Activated T-helper 1 cell treated with anti-CD3 and anti-CD28 coated beads, Interleukin-2, amount 50 U/mL, for 16 hours (primary cell): ENCODE data around the gene ACER3.
"Not testable (repeated sequence)": the region's sequence is repeated elsewhere in the genome, so short reads cannot be mapped to it uniquely, and the experiment has no call there.

Source experiments
- DNase-seq, 2 donors: peaks; one replicate each; pipeline ENCODE4 v3.0.0-alpha.2; 2020; ENCODE audit warnings: low read depth in 1 of 2, low spot score in 1 of 2

Gene ACER3

DNA sequence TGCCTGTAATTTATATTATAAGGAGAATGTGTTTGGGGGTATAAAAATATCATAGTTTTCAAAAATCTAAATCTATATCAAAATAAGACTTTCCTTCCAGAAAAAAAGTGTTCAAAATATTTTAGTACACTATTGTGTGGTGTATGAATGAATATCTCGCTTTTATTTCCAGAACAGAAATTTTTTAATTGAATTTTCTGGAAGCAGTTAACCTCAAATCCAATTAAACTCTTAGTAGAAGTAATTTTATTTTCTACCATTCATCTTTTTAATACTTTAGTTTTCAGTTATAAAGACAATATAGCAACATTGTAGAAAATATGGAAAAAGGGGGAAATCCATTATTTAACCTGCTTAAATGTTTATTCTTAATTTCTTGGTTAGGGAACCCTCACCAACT is 58.7 kb downstream of the ACER3 start:
- no peak for DNase-seq

DNA sequence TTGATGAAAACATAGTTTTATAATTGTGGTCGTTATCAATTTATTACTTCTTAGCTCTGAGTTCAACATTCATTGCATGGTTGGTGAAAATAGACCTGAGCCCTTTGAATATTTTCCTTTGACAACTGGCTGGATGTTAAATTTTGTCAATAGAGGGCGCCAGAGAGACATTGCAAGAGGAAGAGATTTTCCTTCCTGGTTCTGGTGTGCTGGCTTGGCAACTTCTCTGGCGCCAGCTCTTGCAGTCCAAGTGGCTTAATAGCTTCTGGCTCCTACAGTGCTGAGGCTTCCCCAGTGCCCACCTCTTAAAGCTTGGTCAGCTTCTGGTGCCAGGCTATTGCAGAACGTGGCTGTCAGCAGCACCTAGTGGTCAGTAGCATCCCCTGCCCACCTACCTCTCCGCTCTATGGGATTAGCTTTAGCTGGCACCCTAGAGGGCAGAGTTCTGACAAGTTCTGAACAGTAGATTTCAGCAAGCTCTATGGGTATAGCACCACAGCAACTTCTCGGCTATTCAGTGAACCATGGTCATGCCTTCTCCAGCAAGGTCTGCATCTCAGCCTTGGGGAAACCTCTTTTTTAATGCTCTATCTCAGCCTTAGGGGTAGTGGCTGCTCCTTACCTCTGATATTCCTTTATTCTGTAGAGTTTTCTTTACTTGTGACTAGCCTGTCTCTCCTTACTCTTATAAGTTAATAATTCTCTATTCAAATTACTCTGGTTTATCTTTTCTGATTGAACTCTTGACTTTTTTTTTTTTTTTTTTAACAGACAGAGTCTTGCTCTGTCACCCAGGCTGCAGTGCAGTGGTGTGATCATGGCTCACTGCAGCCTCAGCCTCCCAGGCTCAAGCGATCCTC is 59.4 kb downstream of the ACER3 start:
- DNase-seq = peak; percentile 7 to 23

DNA sequence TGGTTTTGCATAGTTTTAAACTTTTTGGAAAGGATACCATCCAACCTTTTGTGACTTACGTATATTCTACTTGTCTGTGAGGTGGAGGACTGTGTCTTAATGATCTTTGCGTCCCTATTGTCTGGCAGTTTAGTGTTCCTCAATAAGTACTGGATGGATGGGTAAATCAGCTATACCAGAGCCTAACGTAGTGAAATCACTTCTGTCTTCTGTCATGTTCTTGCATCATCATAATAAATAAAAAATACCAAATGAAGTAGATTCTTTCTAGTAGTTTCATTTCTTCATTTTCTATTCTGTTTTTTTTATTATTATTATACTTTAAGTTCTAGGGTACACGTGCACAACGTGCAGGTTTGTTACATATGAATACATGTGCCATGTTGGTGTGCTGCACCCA is 66.4 kb downstream of the ACER3 start:
- no peak for DNase-seq

DNA sequence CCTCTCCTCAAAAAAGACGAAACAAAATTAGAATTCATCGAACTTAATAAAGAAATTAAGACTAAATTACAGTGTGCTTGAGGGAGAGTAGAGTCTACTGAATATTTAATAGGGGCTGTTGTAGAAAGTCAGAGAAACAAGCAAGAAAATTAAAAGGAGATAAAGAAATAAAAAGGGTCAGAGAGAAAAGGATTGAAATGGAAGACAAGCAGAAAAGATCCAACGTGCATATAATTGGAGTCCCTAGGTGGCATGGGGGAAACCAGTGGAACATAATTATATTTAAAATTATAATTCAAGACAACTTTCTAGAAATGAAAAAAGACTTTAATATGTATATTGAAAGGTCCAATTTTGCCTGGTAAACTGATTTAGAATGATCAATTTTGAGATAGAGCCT is 74.3 kb downstream of the ACER3 start:
- no peak for DNase-seq

DNA sequence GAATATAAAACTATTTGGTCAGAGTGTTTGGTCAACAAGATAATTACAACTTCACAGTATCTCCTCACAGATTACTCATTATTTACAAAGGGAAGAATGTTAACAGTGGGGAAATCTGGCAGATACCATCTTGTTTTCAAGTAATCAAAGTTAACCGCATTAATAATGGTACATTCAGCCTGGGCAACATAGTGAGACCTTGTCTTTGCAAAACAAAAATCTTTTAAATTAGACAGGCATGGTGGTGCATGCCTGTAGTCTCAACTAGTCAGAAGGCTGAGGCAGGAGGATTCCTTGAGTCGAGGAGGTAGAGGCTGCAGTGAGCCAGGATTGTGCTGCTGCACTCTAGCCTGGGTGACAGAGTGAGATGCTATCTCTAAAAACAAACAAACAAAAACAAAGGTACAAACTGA is 78.5 kb downstream of the ACER3 start:
- no peak for DNase-seq

DNA sequence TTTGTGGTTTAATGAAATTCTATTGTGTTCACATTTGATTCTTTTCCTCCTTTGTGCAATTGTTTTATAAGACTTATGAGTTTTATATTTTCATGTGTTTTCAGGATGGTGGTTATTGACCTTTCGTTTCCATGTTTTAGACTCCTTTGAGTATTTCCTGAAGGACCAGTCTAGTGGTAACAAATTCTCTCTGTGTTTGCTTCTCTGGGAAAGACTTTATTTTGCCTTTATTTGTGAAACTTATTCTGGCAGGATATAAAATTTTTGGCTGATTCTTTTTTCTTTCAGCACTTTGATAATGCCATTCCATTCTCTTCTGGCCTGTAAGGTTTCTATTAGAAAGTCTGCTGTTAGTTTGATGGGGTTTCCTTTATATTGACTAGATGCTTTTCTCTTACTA is 83.5 kb downstream of the ACER3 start:
- DNase-seq = no peak

DNA sequence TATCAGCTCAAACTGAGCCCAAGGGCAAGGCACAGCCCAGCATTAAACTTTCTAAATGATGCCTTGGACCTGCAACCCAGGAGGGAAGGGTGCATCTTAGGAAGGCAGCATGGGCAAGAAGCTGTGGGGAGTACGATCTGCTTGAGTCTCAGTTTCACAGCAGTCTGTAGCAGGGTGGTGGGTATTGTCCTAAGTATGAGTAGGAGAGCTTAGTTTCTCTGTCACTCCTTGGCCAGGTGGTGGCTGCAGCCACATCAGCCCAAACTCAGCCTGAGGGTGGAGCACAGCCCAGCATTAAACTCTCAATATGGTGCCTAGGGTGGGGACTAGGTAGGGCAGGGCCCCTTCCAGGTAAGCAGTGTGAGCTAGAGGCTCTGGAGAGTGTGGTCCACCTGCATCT is 85.5 kb downstream of the ACER3 start:
- no peak for DNase-seq

DNA sequence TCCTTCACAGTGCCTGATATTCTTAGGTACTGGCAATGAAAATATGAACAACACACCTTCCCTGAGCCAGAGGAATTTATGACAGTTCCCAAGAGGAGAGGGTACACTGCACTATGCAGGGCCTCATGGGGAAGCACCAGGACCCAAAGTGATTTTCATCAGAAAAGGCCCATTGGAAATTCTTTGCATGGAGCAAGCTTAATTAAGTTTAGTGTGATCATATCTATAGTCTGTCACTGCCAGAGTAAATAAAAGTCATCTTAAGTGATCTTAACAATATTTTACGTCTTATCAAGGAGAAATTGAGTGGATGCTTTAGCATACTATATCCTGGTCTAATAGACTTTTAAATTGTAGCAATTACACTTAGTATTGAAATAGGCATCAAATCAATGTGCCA is 86.5 kb downstream of the ACER3 start:
- DNase-seq = no peak

DNA sequence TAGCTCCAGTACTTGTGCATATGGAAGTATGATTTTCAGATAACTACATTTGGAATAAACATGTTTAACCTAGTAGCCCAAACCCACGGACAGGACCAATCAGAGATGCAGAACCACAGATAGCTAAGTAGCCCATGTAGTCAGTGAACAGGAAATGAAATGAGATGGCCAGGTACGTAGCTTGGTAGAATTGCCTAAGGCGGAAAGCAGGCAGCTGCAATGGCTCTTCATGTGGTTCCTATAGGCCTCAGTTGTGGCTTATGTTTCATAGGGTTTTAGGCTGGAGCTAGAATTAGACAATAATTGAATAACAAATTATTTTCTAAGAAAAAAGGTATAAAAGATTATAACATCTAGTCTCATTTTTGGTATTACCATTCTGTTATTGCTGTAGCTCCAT is 87.1 kb downstream of the ACER3 start:
- DNase-seq = no peak

DNA sequence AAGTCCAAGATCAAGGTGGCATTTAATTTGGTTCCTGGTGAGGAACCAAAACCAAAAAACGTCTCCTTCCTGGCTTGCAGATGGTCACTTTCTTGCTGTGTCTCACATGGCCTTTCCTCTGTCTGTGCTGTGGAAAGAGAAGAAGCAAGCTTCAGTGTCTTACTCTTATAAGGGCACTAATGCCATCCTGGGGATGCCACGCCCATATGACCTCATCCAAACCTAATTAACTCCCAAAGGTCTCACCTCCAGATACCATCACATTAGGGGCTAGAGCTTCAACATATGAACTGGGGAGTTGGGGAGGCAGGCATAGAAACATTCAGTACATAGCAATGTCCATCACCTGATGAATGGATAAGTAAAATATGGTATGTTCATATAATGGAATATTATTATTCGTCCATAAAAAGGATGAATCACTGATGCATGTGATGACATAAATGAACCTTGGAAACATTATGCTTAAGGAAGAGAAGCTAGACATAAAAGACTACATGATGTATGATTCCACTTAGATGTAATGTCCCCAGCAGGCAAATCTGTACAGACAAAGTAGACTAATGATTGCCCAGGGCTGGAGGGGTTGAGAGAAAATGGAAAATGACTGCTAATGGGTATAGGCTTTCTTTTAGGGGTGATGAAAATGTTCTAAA is 94.9 kb downstream of the ACER3 start:
- no peak for DNase-seq

DNA sequence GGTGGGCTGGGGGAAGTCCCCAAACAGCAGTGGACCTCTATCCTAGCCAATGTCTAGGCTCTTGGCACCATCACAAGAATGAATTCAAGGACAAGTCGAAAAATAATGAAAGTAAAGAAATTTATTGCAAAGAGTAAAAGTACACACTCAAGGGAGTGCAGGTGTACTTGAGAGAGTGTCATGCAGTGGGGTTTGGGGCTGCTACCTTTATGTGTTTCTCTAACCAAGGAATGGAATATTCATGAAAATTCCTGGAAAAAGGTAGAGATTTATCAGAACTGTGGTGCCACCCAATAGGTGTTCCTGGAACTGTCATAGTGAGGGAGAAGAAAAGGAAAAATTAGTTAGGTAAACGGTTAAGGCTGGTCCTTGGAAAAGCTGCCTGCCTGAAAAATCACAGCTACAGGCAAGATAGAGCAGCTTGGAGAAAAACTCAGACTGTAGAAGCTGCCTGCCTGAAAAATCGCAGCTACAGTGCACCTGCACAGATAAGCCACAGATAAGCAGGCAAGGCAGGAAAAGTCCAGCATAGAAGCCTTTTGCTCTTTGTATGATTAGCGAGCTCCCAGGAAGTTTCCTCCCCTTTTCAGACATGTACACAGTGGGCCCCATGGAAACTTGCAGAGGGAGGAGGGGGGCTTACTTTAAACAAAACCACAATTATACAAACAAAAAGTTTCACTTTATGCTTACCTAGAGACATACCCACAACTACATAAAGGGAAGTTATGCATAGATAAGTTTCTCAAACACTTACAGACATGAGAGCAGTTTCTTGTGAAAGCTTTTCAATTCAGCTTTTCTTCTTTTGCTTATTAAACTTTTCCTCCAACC is 102.1 kb downstream of the ACER3 start:
- no peak for DNase-seq

DNA sequence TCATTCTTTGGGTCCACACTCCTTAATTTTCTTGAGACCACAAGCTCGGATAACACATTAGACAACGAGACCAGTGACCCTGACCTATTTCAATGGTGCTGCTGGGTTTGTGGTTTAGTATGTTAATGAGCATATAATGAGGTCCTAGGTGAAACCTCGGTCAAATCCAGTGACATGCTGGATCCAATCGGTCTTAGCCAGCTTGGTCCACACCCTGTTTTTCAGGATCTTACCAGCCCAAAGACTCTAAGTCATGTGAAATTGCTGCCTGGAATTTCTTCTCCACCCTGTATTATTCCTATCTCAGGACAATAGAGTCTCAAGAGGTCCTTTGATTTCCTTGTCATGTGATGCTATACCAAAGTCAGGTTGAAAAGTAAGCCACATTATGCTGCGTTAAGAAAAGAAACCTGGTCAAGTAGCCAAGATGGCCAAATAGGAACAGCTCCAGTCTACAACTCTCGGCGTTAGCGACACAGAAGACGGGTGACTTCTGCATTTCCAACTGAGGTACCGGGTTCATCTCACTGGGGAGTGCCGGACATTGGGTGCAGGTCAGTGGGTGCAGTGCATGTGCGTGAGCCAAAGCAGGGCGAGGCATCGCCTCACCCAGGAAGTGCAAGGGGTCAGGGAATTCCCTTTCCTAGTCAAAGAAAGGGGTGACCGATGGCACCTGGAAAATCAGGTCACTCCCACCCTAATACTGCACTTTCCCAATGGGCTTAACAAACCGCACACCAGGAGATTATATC is 102.9 kb downstream of the ACER3 start:
- not testable (repeated sequence) for DNase-seq

DNA sequence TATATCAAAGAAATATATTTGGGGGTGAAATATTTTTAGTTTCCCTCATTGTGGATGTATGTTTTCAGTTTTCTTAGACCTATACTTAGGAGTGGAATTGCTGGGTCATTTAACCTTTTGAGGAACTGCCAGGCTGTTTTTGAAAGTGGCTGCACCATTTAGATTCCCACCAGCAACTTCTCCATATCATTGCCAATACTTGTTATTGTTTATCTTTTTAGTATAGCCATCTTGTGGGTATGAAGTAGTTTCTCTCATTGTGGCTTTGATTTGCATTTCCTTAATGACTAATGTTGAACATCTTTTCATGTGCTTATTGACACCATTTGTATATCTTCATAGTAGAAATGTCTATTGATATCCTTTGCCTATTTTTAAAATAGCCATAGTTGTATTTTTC is 111.3 kb downstream of the ACER3 start:
- DNase-seq = no peak

DNA sequence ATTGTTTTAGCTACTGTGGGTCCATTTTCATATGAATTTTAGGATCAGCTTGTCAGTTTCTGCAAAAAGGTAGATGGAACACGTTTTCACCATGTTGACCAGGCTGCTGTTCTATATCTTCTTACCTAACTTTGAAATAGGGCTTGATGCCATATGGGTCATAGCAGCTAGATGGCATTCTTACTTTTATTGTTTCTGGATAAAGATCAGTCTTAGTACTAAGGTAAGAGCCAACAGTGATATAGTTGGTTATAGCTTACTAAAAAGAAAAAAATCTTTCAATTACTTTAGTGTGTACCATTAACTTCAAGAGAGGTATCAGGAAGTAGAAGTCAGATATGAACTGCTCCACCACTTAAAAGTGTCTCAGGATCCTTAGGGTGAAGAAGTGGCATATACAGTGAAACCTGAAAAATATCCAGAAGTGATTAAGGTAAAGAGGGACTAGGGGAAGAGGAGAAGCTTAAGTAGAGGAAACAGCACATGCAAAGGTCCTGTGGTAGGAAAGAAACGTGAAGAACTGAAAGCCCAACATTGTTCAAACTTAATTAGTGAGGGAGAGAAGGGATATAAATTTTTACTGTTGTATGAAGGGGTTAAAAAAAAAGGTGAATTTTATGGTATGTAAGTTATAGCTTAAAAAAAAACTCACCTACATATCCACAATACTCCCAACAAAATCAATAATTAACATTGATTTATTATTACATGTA is 113.6 kb downstream of the ACER3 start:
- DNase-seq = no peak

DNA sequence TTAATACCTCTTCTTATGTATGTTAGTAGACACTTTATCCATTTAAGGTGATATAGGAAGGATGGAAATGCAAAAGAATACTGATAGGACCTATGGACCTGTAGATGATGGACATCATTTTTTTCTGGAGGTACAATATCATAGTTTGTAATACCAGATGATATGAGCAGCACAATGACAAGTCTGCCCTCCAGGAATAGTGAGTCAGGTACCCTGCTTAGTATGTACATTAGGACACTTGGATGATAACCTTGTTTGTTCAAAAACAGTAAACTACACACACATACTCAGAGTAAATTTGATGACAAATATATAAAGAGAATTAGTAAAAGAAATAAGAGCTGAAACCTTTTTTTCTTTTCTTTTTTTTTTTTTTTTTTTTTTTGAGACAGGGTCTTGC is 114.8 kb downstream of the ACER3 start:
- DNase-seq = no peak

DNA sequence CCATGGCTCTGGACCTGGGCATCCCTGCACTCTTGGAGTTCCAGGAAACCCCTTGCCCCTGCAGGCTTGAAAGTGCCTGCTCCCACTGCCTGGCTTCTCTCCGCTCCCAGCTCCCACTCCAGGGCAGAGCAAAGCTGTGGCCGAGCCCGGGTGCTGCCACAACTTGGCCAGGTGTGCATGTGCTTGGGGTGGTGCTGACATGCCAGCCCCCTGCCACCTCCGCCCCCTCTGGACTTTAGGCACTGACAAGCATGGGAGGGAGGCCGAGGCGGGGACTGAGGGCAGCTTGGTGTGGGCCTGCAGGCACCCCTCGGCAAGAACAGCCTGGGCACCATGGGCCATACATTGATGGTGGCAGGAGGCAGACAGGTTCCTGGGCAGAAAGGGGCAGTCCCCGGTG is 117.1 kb downstream of the ACER3 start:
- DNase-seq = no peak

DNA sequence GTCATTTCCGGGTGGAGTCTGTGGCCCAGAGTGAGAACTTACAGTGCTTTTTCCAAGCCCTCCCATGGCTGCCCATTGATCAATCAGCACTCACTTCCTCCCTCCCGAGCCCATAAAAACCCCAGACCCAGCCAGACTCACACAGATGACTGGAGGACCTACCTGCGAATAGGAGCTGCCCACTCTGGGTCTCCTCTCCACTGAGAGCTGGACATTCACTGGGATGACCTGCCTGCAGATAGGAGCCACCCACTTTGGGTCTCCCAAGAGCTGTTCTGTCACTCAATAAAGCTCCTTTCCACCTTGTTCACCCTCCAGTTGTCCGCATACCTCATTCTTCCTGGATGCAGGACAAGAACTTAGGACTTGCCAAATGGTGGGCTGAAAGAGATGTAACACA is 117.5 kb downstream of the ACER3 start:
- DNase-seq = no peak

DNA sequence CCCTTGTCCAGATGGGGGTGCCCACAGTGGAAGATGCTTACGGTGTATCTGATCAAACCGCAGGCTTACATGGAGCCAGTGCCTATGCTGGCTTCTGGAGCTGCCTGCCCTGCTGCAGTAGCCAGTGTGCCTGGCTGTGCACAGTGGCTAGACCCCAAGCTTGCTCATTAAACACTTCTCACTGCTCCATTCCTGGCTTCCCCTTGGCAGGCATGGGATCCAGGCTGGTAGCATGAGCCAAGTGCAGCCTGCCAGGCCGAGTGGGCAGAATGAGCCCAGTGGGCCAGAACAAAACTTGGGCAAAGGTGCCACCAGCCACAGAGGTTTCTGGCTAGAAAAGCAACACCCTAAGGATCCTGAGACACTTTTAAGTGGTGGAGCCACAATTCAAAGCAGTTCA is 118.1 kb downstream of the ACER3 start:
- DNase-seq = no peak

DNA sequence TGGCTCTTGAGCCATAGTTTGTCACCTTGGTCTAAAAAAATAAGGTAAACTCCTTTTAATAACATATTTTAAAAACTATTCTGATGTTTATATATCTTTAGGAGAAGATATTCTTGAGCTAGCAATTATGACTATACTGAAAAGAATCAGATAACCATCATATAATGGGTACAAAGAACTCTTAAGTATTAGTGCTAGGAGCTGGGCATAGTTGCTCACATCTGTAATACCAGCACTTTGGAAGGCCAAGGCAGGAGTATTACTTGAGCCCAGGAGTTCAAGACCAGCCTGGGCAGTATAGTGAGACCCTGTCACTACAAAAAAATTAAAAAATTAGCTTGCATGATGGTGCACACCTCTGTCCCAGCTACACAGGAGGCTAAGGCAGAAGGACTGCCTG is 119.5 kb downstream of the ACER3 start:
- no peak for DNase-seq

DNA sequence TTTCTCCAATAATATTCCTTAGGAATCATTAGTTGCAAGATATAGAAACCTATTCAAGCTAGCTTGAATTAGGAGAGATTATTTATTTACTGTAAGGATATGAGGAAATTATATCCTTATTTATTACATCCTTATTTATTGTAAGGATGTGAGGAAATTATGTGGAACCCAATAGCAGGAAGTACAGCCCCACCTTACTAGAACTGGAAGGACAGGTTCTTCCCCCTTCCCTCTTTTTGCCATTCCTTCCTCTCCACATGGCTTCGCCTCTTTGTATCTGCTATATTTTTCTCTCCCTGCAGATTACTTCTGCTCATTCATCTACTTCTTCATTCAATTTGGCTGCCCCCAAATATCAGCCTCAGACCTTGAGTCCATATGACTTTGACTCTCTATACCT is 124.0 kb downstream of the ACER3 start:
- no peak for DNase-seq

DNA sequence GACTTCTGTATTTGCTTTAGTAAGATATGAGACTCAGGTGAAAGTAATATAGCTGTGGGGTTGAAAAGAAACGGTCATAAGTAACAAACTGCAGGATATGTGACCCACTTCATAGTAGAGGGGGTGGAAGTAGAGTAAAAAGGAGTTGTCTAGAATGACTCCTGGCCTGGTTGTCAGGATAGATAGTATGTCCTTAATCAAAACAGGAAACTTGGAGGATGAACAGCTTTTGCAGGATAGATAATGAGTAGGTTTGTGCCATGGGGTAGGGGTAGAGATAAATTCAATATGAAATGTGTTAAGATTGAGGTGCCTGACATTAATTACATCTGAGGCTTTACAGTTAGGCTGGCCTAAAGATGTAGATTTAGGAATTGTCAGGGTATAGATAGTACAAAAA is 126.5 kb downstream of the ACER3 start:
- no peak for DNase-seq
